Testis (tissue), 2 donors: ENCODE data around the gene COL2A1.

Source experiments
- POLR2A ChIP-seq: fragments of 450-650 bp; IDR thresholded peaks from one replicate; pipeline ENCODE4 v1.6.1; 2017; ENCODE audit warnings: antibody characterized with exemption, mild to moderate bottlenecking, moderate library complexity
- TF ChIP-seq, protein P1 (sequence below), 3 experiments: fragments of 450-650 bp in 2 of 3; fragments of 200-600 bp in 1 of 3; sonication (generic) in 1 of 3; IDR thresholded peaks; one replicate each; pipeline ENCODE4 v1.5.1; 2016 to 2019; ENCODE audit warnings: antibody characterized with exemption in 3 of 3, mild to moderate bottlenecking in 2 of 3, moderate library complexity in 1 of 3

DNA sequence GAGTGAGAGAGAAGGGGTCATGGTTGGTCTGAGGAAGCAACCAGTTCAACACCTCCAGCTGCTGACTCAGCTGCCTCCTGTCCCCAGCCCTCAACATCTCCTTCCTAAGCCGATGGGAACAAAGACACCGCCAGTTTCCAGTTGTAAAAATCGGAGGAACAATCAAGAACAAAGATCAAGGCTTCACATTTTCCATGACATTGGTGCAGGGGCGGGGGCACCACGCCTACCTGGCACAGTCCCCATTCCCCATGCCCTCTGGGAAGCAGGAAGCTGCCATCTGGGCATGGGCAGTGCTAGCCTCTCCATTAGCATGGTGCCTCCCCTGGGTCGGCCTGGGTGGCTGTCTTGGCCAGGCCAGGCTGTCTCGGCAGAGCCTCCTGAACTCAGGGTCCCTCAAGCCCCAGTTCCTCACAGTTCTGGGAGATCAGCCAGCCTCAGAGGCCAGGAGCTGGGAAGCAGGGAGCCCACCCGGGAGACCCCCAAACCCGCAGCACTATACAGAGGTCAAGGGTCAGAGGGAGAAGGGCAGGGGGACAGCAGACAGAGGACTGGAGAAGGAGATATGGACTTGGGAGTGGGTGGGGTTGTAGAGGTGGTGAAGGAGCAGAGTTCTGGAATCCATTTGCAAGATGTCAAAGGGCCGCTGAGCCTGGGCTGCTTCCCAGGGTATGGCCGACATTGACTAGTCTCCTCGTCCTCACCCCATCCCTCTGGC lies 60.5 kb downstream of the COL2A1 start:
- TF ChIP-seq, protein P1, sequence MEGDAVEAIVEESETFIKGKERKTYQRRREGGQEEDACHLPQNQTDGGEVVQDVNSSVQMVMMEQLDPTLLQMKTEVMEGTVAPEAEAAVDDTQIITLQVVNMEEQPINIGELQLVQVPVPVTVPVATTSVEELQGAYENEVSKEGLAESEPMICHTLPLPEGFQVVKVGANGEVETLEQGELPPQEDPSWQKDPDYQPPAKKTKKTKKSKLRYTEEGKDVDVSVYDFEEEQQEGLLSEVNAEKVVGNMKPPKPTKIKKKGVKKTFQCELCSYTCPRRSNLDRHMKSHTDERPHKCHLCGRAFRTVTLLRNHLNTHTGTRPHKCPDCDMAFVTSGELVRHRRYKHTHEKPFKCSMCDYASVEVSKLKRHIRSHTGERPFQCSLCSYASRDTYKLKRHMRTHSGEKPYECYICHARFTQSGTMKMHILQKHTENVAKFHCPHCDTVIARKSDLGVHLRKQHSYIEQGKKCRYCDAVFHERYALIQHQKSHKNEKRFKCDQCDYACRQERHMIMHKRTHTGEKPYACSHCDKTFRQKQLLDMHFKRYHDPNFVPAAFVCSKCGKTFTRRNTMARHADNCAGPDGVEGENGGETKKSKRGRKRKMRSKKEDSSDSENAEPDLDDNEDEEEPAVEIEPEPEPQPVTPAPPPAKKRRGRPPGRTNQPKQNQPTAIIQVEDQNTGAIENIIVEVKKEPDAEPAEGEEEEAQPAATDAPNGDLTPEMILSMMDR (IDR thresholded peaks at IDR 0.05), result no peak
- no peak for TF ChIP-seq POLR2A
